ENCODE data around the gene IRGQ.

- TF ChIP-seq ZNF274 (IDR thresholded peaks at IDR 0.05; ENCODE audit: low read depth, low read length) (no peak), SUZ12 (IDR thresholded peaks at IDR 0.05; ENCODE audit: extremely low read depth, insufficient read depth, insufficient read length) (no peak), YY1 (IDR thresholded peaks at IDR 0.05; ENCODE audit: insufficient read depth, insufficient read length) (no peak)
These were observed 42.5 kb upstream of the IRGQ start for GRCh38 chr19:43638214-43638994.

Measured in NT2/D1 (cell line).